NCI-H1092 (cell line): ENCODE results near the gene ANKS3.

ENCODE experiments used
- DNase-seq: peaks from one replicate; lab custom pipeline; 2025; lab: John Stamatoyannopoulos, UW

ANKS3 gene

DNA sequence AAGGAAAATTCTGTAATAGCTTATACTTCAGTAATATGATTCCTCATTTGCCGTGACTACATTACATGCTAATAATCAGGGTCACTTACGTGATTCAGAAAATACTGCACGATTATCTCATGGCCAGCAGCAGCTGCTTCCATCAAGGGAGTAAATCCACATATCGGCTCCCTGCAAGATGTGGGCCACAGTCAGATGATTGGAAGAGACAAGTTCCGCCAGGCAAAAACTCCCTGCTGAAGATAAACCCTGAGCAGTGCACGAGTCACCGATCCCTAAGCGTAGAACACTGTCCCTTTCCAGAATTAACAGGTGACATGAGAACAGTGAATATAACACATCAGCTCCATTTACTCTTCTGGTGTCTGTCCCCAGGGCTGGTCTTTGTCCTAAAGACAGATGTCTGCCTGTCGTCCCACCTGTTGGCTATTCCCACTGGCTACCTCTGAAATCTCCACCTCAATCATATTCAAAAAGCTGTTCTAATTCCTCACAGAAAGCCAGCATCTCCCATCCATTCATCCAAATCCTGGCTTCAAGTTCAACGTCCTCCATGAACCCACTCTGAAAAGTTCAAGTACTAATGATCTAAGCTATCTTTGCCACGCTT is 9.3 kb downstream of the ANKS3 start:
- no peak for DNase-seq

DNA sequence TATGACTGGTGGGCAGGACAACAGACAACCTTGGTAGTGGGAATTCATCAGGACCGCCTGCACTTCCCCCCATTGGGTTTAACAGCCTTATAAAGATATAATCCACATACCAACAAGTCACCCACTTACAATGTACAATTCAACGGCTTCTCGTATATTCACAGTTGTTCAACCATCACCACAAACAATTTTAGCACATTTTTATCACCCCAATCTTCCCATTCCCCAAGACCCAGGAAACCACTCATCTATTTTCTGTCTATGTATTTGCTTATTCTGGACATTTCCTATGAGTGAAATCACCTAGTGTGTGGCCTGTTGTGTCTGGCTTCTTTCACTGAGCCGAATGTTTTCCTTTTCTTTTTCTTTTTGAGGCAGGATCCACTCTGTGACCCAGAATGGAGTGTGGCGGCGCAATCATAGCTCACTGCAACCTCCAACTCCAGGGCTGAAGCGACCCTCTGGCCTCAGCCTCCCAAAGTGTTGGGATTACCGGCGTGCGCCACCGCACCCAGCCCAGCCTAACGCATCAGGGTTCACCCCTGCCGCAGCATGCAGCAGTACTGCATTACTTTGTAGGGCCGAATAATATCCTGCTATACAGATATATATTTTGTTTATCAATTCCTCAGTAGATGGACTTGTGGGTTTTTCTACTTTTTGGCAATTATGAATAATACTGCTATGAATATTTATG is 10.9 kb downstream of the ANKS3 start:
- DNase-seq = no peak

DNA sequence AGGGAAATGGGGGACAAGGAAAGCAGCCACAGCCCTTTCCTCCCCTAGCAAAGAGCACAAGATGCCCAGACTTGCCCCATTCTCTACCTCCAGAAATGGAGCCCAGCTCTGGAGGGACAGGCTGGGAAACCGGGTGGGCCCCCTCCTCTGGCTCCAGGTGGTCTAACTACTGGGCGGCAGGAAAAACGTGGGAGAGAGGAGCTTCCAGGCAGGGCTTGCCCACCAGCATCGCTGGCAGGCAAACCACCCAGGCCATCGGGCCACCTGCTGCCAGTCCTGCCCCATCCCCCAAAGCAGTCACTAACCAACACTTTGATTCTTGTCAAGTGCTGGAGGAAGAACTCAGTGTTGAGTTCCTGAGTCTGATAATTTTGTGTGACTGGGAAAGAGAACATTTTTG is 15.6 kb downstream of the ANKS3 start:
- no peak for DNase-seq

DNA sequence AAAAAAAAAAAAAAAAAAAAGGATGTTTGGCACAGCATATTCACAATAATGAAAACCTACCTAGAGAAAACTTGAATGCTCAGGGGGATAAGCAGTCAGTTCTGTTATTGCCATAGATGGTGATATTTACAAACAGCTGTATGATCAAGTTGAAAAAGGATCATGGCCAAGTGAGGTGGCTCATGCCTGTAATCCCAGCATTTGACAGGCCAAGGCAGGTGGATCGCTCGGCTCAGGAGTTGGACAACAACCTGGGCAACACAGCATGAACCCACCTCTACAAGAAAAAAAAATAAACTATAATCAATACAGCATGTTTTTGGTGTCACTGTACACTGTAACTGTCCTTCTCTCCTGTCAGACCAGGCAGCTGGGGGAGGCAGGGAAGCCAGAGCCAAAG is 19.1 kb downstream of the ANKS3 start:
- no peak for DNase-seq

DNA sequence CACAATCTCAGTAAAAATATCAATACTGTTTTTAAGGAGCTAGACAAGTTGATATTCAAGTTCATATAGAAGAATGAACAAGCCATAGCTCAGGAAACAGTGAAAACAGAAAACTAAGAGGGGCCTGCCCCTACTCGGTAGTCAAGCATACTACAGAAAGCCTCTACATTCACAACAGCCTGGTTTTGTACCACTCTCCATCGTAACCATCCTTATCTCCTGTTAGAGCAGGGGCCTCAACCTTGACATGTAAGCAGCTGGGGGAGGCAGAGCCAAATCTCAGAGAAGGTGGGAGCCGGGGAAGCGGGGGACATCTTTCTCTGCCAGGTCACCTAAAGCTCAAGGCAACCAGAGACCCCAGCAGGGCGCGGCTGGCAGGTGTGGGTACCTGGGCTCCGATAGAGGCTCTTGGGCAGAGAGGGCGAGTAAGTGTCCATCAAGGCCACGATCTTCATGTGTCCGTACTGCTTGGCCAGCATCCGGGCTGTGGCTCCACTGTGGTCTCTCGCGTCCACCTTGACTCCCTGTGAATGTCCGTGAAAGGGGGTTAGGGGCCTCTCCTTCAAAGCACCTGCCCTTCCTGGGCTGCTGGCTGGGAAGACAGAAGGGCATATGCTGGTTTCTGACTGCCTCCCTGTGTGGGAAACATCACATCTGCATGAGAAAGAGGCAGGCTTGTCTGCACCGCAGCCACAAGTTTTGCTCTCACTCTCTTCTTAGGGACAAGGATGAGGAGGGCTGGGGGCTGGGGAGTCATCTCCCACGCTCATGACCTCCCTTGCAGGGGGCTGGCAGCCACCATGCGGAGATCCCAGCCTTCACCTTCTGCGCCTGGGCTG is 20.2 kb downstream of the ANKS3 start:
- DNase-seq = no peak

DNA sequence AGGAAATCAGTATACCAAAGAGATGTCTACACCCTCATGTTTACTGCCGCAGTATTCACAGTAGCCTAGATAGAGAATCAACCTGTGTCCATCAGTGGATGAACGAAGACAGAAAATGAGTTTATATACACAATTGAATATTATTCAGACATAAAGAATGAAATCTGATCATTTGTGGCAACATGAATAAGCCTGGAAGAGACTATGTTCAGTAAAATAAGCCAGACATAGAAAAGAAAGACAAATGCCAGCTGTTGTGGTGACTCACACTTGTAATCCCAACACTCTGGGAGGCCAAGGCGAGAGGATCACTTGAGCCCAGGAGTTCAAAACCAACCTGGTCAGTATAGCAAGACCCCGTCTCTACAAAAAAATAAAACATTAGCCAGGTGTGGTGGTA is 24.6 kb downstream of the ANKS3 start:
- no peak for DNase-seq

DNA sequence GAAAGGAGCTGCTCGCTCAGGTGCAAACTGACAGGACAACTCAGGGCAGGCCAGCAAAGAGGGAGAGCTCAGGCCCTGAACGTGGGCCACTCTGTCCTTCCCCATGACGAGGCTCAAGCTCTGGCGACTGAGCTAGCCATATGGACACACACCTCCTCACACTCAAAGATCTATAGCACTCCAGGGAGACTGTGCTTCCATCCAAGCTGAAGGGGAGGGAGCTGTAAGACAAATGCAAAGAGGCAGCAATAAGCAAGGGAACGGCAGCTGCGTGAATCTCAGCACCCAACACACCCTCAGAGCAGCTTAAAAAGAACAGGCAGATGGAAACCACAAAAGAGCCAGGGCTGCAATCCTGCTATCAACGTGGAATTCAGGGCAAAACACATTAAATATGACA is 27.2 kb downstream of the ANKS3 start:
- DNase-seq = no peak

DNA sequence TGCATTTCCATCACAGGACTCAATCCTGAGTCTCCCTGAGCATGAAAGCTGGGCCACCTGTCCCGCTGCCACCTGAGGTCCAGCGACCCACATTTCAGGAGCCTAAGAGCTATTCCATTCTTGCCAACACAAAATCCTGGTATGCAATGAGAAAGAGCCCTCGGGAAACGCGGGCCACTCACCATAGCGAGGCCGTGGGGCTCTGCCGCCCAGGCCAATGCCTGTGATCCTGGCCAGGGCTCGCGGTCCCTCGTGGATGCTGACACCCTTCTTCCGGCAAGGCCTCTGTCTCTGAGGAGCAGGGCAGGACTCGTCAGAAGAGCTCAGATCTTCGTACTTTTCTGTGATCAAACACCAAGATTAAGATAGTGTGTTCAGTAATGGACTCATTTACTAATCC is 29.2 kb downstream of the ANKS3 start:
- DNase-seq = no peak

DNA sequence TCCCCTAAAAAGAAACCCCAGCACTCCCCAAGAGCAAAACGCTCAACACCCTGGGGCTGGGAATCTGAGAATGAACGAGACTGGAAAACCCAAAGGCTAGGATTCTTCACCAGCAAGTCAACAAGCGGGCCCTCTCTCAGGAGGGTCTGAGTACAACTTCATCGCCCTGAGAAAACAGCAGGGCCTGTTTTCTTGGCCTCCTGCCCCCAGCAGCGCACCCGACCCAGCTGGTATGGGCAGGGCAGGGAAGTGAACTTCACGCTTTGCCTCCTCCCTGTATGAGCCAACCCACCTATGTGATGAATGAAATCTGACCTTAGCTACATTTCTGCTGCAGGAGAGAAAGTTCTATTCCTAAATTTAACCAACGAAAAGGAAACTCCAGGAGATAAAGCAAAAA is 29.6 kb downstream of the ANKS3 start:
- no peak for DNase-seq

DNA sequence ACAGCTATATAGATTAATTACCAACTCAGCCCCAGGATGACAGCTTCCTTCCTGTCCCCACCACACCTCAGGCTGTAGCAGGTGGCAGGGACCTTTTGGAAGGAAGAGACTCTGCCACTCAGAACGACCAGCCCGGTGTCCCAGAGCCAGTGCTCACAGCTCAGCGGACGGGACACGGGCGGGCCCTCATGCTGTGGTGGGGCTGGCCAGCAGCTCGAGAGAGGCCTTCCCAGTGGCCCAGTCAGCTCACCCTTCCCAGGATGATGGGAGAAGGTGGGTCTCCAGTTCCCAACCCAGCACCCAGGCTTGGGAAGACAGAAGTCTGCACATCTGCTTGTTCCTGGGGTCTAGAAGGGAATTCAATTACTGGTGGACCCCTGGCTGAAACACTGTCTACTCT is 30.2 kb downstream of the ANKS3 start:
- DNase-seq = no peak

DNA sequence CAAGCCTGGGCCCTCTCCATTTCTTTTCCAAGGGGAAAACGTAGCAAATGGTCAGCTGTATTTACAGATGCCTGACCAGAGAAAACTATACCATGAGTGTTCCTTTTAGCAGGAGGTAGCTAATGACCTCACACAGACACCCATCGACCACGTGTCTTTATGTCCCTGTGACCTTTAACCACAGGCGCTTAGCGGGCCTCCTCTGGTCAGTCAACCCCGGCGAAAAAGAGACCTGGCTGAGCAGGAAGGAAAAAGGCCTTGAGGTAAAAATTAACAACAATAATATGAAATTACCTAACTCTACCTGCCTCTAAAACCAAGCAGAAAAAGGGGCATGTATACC is 31.6 kb downstream of the ANKS3 start:
- no peak for DNase-seq

DNA sequence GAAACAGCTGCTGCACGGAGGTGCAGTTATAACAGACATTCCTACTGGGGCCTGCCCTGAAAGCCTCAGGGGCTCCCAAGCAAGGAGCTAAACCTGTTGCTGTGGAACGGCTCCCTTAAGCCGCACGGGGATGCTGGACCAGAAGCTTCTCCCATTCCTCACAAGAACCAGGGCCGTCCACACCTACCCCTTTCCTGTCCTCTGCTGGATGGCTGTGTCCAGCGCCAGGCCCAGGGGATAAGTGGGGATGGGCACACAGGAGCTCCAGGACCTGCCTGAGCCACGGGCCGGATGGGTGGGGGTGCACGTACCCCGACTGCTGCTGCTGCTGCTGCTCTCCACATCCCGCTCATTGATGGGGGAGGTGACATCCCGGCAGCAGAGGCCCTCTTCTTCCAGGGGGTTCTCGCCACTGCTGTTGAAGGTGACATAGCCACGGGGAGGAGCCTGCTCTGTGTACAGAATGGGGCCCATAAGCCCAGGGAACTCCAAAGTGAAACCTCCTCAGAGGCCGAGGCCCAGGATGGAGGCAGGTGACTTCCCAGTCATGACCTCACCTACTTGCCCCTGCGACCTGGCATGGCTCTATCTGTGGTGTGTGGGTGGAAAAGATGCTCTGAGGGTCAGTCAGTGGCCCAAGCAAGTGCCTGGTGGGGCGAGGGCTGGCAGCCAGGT is 32.1 kb downstream of the ANKS3 start:
- no peak for DNase-seq

DNA sequence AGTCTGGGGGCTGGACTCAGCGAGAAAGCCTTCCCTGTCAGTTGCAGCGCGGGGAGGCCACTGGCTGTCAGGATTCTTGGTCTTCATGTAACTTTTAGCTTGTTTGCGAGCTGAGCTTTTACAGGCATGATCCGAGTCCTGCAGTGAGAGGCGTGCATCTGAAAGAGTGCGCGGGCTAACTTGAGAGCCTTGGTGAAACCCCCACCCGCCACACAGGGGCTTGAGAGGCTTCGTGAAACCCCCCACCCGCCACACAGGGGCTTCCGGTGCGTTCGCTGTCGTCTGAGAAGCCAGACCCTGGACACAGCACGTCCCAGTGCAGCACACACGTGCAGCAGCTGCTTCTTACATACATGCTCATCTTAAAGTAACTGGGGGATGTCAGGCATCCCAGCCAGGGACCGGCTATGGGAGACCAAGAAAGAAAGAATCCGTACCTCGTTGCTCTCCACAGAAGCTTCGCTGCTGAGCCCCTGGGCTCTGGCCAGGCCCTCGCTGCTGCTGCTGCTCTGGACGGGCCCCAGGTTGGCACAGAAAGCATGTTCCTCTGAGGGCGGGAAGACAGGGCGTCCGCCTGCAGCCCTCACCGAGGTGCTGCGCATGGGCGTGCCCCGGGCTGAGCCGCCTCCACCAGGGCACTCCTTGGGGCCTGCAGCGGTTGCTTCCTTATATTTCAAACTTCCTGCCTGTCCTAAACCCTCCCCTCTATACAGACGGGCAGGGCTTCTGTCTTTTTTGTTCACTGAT is 32.9 kb downstream of the ANKS3 start:
- no peak for DNase-seq

DNA sequence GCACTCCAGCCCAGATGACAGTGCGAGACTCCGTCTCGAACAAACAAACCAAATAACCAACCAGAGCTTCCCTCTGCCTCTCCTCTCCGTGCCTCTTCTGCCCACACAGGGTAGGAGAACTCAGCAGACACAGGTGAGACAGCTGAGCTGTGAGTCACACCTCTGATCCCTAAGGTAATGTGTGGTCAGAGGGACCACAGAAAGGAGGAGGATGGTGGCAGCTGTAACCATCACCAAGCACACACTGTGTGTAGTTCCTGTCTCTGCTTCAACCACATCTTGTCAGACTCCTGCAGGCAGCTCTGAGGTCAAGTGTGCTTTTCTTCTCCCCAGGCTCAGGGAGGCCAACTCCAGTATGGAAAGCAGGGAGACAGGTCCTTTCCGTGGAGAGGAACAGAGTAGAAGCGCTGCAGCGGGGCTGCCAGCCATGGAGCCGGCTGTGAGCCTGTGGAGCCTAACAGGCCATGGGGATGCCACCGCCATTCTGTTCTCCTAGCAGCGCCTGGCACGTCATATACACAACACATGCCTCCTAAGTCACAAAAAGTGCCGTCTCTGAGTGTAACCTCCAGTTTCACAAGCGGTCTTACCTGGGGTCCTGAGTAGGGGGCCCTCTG is 33.6 kb downstream of the ANKS3 start:
- DNase-seq = no peak

DNA sequence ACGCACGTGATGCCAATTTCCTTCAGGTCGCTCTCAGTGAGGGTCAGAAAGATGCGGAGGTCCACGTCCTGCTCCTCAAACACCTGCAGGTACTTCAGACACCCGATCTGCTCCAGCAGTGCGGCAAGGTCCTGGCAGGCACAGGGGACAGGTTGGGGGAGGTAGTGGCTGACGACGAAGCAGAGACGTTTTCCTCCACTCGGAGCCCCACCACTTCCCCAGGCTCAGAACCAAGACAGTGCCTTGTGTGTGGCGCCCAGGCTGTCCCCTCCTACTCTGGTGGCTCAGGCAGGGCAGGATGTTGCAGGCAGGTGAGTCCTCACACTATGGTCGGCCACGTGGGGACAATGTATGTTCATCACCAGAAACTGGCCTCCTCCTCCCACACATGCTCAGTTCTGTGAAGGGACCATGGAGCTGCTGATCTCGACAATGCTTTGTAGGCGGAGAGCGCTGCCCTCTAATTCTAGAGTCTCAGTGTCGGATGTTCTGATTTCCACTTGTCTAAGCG is 35.0 kb downstream of the ANKS3 start:
- DNase-seq = peak; percentile 25

DNA sequence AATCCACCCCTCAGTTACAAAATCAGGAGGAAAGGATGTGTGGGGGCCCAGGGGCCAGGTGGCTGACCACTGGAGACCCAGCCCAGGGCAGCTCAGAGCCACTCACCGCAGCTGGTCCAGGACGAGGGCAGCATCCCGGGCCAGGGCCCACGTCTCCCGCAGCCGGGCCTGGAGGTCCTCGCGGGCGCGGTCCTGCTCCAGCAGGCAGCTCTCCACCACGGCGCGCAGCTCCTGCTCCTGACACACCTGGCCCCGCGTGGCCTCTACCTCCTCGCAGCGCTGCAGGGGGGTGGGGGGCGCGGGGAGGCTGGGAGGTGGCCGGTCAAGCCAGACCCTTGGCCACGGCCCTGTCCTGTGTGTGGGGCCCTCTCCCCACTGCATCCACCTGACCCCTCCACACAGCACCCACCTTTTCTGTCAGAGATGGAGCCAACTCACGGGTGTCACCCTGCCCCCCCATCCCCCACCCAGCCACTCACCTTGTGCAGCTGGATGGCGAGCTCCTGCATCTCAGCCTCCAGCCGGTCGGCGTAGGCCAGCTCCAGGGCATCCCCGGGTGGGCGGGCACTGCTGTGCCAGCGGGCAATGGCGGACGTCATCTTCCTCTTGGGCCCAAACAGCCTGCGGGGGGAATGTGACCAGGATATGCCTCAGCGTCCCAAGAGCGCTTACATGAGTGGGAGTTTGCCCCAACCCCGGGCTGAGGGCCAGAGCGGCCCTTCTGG is 35.6 kb downstream of the ANKS3 start:
- no peak for DNase-seq

DNA sequence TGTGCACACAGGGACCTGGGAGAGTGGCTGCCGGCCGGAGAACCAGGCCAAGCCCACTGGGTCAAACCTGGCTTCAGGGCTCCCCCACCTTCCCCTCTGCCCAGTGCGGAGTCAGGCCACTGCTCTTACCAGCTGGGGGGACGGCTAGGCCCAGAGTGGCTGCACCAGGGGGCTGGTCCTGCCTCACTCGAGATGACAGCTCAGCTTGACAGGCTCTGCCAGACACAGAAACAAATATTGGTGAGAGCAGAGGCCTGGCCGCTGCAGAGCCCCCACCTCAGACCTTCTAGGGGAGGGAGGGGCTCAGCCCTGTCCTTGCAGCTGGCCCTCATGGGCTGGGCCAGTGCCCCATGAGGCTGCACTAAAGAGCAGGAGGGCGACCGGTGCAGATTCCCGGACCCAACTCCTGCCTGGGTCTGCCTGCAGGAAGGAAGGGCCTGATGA is 36.2 kb downstream of the ANKS3 start:
- no peak for DNase-seq

DNA sequence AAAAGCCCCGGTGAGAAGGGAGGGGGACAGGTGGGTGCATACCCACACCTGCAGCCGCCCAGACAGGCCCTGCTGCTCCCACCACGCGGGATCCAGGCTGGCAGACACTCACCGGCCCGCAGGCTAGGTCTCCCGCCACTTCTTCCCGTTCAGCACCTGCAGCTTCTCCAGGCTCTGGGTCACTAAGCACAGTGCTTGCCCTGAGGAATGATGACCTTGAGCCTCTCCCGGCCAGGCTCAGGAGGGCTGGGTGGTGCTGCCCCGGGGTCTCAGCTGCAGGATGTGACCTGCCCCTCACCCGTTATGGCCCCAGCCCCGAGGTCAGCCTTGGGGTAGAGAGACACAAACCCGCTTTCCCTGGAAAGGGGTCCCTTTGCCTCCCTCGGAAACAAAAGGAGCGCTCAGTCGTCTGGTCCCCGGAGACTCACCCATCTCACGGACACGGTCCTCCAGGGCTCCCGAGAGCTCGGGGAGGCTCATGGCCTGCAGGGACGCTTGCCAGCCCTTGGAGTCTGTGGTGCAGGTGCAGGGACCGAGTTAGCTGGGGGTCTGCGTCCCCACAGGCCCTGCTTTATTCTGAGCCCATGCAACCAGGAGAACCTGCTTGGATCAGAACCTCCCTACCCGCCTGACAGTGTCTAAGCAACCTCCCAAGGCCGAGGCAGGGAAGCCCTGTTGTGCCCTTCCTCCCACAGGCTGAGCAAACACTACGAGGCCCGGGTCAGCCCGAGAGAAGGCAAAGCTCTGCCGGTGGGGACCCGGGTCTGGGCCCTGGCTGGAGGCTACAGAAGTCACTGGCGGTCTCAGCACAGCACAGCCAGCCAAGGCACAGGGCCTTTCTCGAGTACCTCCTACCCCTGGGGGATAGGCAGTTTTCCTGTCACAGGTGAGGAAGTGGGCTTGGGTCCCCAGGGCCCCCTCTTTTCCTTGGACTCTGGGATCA is 36.9 kb downstream of the ANKS3 start:
- no peak for DNase-seq

DNA sequence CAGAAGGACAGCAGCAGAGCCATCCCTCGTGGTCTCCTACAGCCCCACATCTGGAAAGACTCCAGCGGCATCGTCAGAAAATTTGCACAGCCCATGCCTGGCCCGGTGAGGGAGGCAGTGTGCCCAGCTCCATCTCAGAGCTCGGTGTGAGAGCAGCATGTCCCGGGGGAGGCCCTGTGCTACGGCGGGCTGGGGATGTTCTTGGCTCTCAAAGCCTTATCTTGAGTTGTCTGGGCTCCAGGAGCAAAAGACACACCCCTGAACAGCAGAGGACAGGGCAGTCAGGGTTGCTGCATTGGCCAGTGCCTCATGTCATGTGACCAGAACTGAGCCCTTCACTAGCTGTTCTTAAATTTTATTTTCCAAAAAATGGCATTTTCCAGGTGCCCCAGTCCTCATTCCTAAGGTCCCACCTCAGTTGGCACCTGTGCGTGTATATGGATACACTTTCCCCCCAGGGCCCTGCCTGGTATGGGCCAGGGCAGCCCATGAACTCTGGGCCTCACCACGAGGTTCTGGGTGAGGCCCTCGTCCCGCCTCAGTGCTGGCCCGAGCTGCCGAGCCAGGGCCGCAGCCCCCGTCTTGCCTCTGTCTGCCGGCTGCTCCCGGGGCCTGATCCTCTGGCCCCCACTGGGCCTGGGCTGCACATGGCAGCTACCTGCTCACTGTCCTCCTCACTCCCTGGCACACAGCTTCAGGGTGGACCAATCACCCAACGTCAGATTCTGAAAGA is 37.7 kb downstream of the ANKS3 start:
- DNase-seq = no peak
